ENCODE data around the gene CBL.

CBL gene

DNA sequence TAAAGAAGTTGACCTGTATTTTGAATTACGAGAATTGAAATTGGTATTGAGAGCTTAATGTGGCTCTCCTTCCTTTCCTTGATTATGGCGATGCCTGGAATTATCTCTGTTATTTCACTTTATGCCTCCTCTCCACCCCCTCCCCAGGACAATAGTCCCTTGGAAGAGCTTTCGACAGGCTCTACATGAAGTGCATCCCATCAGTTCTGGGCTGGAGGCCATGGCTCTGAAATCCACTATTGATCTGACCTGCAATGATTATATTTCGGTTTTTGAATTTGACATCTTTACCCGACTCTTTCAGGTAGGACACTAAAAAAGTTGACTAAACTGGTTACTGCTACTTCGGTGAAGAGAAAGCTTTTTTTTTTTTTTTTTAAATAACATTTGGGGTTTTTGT, 67.6 kb downstream of the CBL start:
- DNase-seq (ENCODE audit: low spot score): no peak

DNA sequence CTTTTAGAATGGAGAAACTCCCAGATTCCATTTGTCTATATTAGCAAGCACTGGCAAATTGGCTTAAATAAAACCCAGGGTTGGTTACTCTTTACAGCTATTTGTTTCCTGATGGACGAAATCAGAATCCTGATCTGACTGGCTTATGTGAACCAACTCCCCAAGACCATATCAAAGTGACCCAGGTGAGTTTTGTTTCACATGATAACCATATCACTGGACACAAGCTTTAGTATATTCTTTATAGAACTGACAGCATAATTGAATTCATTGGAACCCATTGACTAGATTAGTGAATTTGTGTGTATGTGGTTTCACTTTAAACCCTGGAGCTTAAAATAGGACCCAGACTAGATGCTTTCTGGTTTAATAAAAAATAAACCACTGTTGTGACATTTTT, 71.5 kb downstream of the CBL start:
- DNase-seq (ENCODE audit: low spot score): no peak

- no peak for DNase-seq (ENCODE audit: low spot score)
These were observed 76.4 kb downstream of the CBL start for GRCh38 chr11:119282495-119282894.

GRCh38 chr11:119284344-119285157, 78.4 kb downstream of the CBL start:
- no peak for DNase-seq (ENCODE audit: low spot score)

- DNase-seq (ENCODE audit: low spot score): no peak
These were observed 79.3 kb downstream of the CBL start for GRCh38 chr11:119285431-119285830.

DNA sequence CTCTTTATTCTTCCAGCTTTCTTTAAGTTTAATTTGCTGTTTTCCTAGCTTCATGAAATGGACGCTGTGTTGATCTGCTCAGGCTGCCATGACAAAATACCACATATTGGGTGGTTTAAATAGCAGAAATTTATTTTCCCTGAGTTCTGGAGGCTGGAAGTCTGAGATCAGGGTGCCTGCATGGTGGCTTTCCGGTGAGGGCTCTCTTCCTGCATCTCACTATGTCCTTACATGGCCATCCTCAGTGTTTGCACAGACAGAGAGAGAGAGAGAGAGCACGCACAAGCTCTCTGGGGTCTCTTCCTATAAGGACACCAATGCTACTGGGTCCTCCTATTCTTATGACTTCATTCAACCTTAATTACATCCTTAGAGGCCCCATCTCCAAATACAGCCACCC, 82.1 kb downstream of the CBL start:
- no peak for DNase-seq (ENCODE audit: low spot score)

GRCh38 chr11:119290894-119291497, 84.9 kb downstream of the CBL start:
- DNase-seq (ENCODE audit: low spot score): no peak

DNA sequence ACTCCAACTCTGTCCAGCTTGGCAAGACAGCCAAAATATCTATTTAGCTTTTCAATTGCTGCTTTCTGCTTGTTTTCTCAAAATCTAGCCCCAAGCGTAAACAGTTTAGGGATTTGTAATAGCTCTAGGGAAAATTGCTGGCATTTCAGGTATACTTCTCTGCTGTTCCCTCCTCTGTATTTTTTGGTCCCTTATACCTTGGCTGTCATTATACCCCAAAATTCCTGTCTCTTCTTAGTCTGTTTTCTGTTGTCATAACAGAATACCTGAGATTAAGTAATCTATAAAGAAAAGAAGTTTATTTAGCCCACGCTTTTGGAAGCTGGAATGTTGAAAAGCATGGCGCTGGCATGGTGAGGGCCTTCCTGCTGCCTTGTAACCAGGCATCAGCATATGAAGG, 87.3 kb downstream of the CBL start:
- DNase-seq (ENCODE audit: low spot score): no peak

- DNase-seq (ENCODE audit: low spot score): no peak
These were observed 89.0 kb downstream of the CBL start for GRCh38 chr11:119295178-119295577.

GRCh38 chr11:119297938-119298337, 91.8 kb downstream of the CBL start:
- no peak for DNase-seq (ENCODE audit: low spot score)

- DNase-seq (ENCODE audit: low spot score): no peak
These were observed 92.6 kb downstream of the CBL start for GRCh38 chr11:119298726-119299125.

GRCh38 chr11:119299416-119299815, 93.3 kb downstream of the CBL start:
- DNase-seq (ENCODE audit: low spot score): no peak

DNA sequence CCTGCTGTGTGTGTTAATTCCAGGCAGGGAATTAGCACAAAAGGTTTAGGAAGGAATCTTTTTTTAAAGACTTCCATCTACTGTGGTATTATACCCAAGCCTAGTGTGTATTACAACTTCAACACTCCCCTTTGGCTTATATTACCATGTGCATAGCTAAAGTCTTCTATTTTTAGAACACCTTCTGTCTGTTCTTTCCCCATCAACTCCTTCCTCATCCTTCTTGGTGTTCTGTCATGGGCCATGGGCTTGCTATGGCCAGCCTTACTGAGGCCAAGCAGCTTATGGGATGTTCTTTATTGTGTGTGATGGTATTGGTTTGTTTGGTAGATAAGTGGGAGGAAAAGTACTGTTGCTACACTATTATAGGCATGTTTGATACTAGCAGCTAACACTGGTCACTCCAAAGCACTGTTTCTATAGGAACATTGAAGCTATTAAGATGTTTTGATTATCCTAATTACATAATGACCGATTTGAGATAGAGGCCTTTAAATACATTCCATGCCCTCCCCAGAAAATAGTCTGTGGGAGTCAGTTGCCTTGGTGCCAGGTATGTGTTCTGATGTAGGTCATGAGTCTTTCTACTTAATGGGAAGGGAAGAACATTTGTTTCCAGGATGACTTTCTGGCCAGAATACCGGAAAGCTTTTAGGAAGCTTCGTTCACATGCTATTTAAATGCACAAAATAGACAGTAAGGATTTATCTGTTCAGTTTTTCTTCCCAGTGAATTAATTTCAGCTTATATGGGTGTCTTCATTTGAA, 94.2 kb downstream of the CBL start:
- no peak for DNase-seq (ENCODE audit: low spot score)

DNA sequence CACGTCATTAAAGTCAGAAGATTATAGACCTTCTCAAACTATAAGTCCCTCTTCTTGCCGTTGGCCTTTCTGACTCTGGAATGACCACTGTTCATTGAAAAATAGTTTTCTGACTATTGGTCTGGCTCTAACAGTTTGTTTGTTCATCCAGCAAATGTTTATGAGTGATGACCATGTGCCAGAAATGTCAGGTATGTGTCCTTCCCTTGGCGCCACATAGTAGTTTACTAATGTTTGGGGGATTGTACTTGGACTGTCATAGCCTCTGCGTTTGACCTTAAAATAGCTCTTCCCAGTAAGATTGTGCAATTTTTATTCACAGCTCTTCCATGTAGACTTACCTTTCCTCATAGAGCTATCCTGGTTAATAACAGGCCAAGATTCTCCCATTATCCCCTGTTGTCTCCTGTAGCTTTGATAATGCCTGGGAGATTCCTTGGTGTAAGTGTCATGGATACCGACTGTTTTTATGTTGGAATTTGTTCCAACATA, 97.1 kb downstream of the CBL start:
- DNase-seq (ENCODE audit: low spot score): no peak

DNA sequence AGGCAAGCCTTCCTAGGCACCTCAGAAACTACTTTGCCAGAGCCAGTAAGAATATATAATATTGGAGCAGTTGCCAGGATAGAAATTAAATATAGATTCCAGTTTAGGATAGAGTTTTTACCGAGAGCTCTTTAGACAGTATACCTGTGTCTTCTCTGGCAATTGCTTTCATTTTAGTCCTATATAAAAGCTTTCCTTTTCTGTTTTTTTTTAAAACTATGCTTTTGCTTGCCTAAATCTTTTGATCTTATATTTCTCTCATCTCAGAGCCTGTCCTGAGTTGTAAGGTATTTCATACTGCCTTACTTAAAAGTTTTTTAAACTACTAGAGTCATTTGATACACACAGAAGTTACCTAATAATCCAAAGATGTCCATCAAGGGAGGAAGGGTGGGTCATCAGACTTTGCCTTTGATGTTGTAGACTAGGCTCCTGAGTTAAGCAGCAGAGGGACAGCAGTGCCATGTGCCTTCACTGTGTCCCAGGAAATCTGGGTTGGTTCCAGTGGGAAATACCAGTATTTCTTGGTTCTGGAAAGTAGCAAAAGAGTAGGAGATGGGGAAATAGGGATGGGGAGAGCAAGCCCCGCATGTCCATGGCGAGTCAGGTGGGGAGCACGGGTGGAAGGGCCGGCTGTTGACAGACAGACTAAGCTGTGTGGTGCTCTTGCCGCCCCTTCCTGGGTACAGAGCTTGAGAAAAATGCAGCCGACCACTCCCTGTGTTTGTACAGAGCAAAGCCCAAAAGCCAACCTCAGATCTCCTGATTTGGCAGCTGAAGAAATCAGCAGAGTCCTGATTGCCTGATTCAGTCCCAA, 99.6 kb downstream of the CBL start:
- DNase-seq (ENCODE audit: low spot score): no peak

DNA sequence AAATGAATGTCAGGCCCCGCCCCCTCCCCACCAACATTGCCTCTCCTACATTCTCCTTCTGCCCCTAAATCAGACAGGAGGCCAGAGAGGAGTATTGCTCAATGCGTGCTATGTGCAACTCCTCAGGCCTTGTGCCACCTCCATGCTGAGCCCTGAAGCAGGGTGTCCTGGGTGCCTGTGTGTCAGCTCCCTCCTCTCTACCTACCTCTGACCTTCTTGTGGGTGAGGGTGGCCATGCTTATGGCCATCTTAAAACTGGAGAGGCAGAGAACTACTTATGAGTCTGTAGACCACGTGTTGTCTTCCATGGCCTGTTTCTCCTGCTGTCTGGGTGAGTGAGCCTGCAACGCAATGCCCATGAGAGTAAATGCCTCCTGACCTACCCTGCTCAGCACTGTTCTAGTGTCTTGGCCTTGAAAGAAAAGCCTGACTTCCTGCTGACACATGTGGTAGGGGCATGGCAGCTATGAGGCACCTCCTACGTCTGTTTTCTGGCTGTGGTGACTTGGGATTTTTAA, 100.3 kb downstream of the CBL start:
- DNase-seq (ENCODE audit: low spot score): no peak

GRCh38 chr11:119307219-119307618, 101.1 kb downstream of the CBL start:
- DNase-seq (ENCODE audit: low spot score): no peak

DNA sequence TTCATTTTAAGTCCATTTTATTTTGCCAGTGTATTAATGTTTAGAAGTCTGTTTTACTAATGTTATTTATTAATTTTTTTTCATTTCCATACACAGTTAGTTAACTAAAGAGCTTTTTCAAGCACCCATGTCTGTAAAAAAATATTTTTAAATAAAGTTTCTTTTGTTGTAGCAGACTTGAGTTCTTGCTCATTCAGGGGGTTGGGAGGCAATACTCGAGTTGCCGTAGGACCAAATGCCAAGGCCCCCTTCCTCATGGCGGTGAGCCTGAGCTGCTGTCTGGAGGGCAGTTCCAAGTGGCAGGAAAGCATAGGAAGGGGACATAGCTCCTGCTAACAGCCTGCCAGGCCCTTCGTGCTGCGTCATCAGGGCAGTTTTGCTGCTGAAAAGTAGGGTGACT, 101.8 kb downstream of the CBL start:
- no peak for DNase-seq (ENCODE audit: low spot score)

DNA sequence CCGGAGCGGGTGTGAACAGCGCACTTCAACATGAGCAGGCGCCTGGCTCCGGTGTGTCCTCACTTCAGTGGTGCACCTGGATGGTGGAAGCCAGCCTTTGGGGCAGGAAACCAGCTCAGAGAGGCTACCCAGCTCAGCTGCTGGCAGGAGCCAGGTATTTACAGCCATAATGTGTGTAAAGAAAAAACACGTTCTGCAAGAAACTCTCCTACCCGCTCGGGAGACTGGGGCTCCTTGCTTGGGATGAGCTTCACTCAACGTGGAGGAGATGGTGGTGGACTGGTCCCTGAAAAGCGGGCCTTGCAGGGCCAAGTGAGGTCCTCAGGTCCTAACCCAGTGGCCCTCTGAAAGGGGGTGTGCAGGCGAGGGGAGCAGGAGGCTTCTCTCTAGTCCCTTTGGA, 103.3 kb downstream of the CBL start:
- no peak for DNase-seq (ENCODE audit: low spot score)

GRCh38 chr11:119309953-119310681, 104.0 kb downstream of the CBL start:
- no peak for DNase-seq (ENCODE audit: low spot score)

GRCh38 chr11:119310682-119311052, 104.5 kb downstream of the CBL start:
- DNase-seq (ENCODE audit: low spot score): no peak

Measured in left forelimb (tissue), 1 donor.